GM12878 (cell line): ENCODE data around the gene HCRTR2. TPM values are rescaled to one million over a fixed set of nuclear protein-coding genes. Genes with fewer than 3 reads are reported as not detected.

Experiments used
- ATAC-seq: fragments of 200-7000 bp; cut with Tn5 transposase; 3 replicates; pipeline ENCODE4 v1.9.1; 2020; ENCODE audit warnings: mild to moderate bottlenecking, moderate library complexity
- BruUV-seq: library from RNA; stranded (reverse); fragments of 400-500 nt; replicated peaks from 2 replicates; lab custom pipeline; 2021; lab: Mats Ljungman, UMichigan
- CTCF ChIA-PET: fragments of 300-600 bp; sonication (Branson Sonifier 250); formaldehyde crosslinking; extraction: SDS; loops from one replicate; lab custom pipeline; 2021; ENCODE audit warnings: inconsistent platforms; lab: Yijun Ruan, JAX
- POLR2A ChIA-PET: fragments of 350-600 bp; formaldehyde crosslinking; extraction: SDS; loops from one replicate; lab custom pipeline; 2021; ENCODE audit warnings: inconsistent platforms; lab: Charles Lee
- RAD21 ChIA-PET: fragments of 300-600 bp; sonication (Branson Sonifier 250); formaldehyde crosslinking; loops from one replicate; lab custom pipeline; 2023; ENCODE audit warnings: antibody characterized with exemption; ENCODE audit not compliant: unreplicated experiment; lab: Charles Lee
- SMC1A ChIA-PET: fragments of 300-600 bp; sonication (Branson Sonifier 250); formaldehyde crosslinking; loops from one replicate; lab custom pipeline; 2023; ENCODE audit not compliant: unreplicated experiment, uncharacterized antibody; lab: Charles Lee
- DNase-seq: peaks from one replicate; pipeline ENCODE4 v3.0.0-alpha.2; 2011; ENCODE audit warnings: low read depth, low spot score
- FAIRE-seq: peaks from 3 replicates; lab custom pipeline; 2011; peaks lifted over from hg19 to GRCh38; lab: Jason Lieb, UNC
- H2AFZ ChIP-seq: 2 replicates; pipeline ENCODE4 v1.6.0; 2011; ENCODE audit warnings: low read depth, low read length, control low read depth; ENCODE audit not compliant: control insufficient read depth
- H3K27ac ChIP-seq: 2 replicates; pipeline ENCODE4 v1.5.1; 2011; ENCODE audit warnings: control low read depth; ENCODE audit not compliant: control insufficient read depth, insufficient read depth
- H3K27me3 ChIP-seq, 2 experiments: replicated peaks in 1 of 2; 2 replicates each; pipeline versions ENCODE4 v1.6.0 to v1.6.1; 2011; ENCODE audit warnings: low read length in 1 of 2; ENCODE audit not compliant: control insufficient read depth in 2 of 2, insufficient read depth in 2 of 2
- H3K36me3 ChIP-seq, 2 experiments: 2 replicates each; pipeline ENCODE4 v1.5.1; 2011; ENCODE audit warnings: low read length in 1 of 2; ENCODE audit not compliant: control insufficient read depth in 2 of 2, insufficient read depth in 2 of 2
- H3K4me1 ChIP-seq: 2 replicates; pipeline ENCODE4 v1.6.1; 2011; ENCODE audit warnings: mild to moderate bottlenecking, low read length, moderate library complexity, mixed read lengths; ENCODE audit not compliant: control insufficient read depth, insufficient read depth
- H3K4me2 ChIP-seq: 2 replicates; pipeline ENCODE4 v1.6.0; 2011; ENCODE audit warnings: control low read depth; ENCODE audit not compliant: control insufficient read depth, insufficient read depth
- H3K4me3 ChIP-seq: fragments of 200-600 bp; sonication (generic); 2 replicates; pipeline ENCODE4 v1.5.1; 2016
- H3K79me2 ChIP-seq: 2 replicates; pipeline ENCODE4 v1.6.0; 2011; ENCODE audit warnings: low read length; ENCODE audit not compliant: control insufficient read depth, insufficient read depth
- H3K9ac ChIP-seq: 2 replicates; pipeline ENCODE4 v1.8.0; 2011; ENCODE audit warnings: low read length, control low read depth, mixed read lengths; ENCODE audit not compliant: control insufficient read depth, insufficient read depth
- H3K9me3 ChIP-seq: replicated peaks from 3 replicates; pipeline ENCODE4 v1.5.1; 2011; ENCODE audit warnings: mild to moderate bottlenecking, low read length; ENCODE audit not compliant: control insufficient read depth, insufficient read depth
- H4K20me1 ChIP-seq: 2 replicates; pipeline ENCODE4 v1.6.0; 2011; ENCODE audit not compliant: control insufficient read depth, insufficient read depth
- BCL11A ChIP-seq: IDR thresholded peaks from 2 replicates; pipeline ENCODE4 v1.6.1; 2011; ENCODE audit warnings: low read depth, low read length
- EP300 ChIP-seq, 2 experiments: fragments of 150-350 bp in 1 of 2; IDR thresholded peaks; 2 replicates each; pipeline ENCODE4 v1.6.1; 2011 to 2012; ENCODE audit warnings: low read depth in 2 of 2, low read length in 2 of 2, borderline replicate concordance in 1 of 2, improper control_type of control experiment in 1 of 2, inconsistent platforms in 1 of 2; ENCODE audit not compliant: control insufficient read depth in 1 of 2
- FOXM1 ChIP-seq: IDR thresholded peaks from 2 replicates; pipeline ENCODE4 v1.6.1; 2012; ENCODE audit warnings: low read depth, mild to moderate bottlenecking, inconsistent platforms, low read length, moderate library complexity
- GATAD2B ChIP-seq: fragments of 450-650 bp; conservative IDR thresholded peaks from 2 replicates; pipeline ENCODE4 v1.6.1; 2017; ENCODE audit warnings: low read depth, mild to moderate bottlenecking, moderate library complexity
- MTA2 ChIP-seq: fragments of 450-650 bp; IDR thresholded peaks from 2 replicates; pipeline ENCODE4 v1.6.1; 2016; ENCODE audit warnings: low read depth, mild to moderate bottlenecking, moderate library complexity
- NR2C1 ChIP-seq: fragments of 450-650 bp; IDR thresholded peaks from 2 replicates; pipeline ENCODE4 v1.6.1; 2017; ENCODE audit warnings: antibody characterized with exemption, mild to moderate bottlenecking, moderate library complexity
- POLR2A ChIP-seq: IDR thresholded peaks from 2 replicates; pipeline ENCODE4 v1.6.1; 2011; ENCODE audit warnings: low read depth, mild to moderate bottlenecking, low read length
- POLR2AphosphoS5 ChIP-seq: IDR thresholded peaks from 2 replicates; pipeline ENCODE4 v1.6.1; 2011; ENCODE audit warnings: mild to moderate bottlenecking, low read length, inconsistent platforms
- RUNX3 ChIP-seq: IDR thresholded peaks from 2 replicates; pipeline ENCODE4 v1.6.1; 2012; ENCODE audit warnings: low read length, inconsistent platforms
- WGBS: methylation state at CpG from one replicate; pipeline ENCODE4 v1.1.6; 2016; ENCODE audit warnings: low lambda C conversion rate; ENCODE audit not compliant: insufficient replicate concordance, insufficient coverage; ENCODE audit errors: missing lambda C conversion rate; 5-methylcytosine and 5-hydroxymethylcytosine counted together
- in situ Hi-C: fragments of 300-500 bp; cut with MboI; formaldehyde crosslinking; loops from 9 replicates; pipeline ENCODE4 v1.14.3; 2018; ENCODE audit warnings: mixed read lengths
- intact Hi-C: fragments of 100-400 bp; cut with micrococcal nuclease; formaldehyde crosslinking; loops from one replicate; pipeline ENCODE4 v1.14.2; 2022; ENCODE audit not compliant: unreplicated experiment
- polyA plus RNA-seq, 11 experiments: library from polyadenylated mRNA; depleted of rRNA in 4 of 11; unstranded in 6 of 11; stranded (reverse) in 5 of 11; fragments of >200 nt; fragmentation: Nextera tagmentation in 4 of 11; fragmentation: Illumina TruSeq in 1 of 11; extraction: Ambion mirVana in 4 of 11; extraction: Trizol in 1 of 11; gene quantifications; 1 replicate in 1 of 11; 2 replicates in 10 of 11; pipeline versions ENCODE4 v1.2.1 to v1.2.3, GENCODE V29; 2011 to 2016; ENCODE audit warnings: inconsistent platforms in 2 of 11, missing spikeins in 2 of 11, low read depth in 1 of 11
- total RNA-seq, 4 experiments: library from RNA; depleted of rRNA in 3 of 4; stranded (reverse); fragments of >200 nt in 3 of 4; fragmentation: Illumina TruSeq in 1 of 4; extraction: Trizol in 1 of 4; gene quantifications; 2 replicates each; pipeline versions ENCODE4 v1.2.1 to v1.2.3, GENCODE V29; 2013 to 2021
- TF ChIP-seq, protein P1 (sequence below): fragments of 450-650 bp; IDR thresholded peaks from 2 replicates; pipeline ENCODE4 v1.6.1; 2017; ENCODE audit warnings: antibody characterized with exemption, mild to moderate bottlenecking, moderate library complexity
- TF ChIP-seq, protein P2 (sequence below): fragments of 450-650 bp; IDR thresholded peaks from 2 replicates; pipeline ENCODE4 v1.6.1; 2016; ENCODE audit warnings: mild to moderate bottlenecking
- TF ChIP-seq, protein P3 (sequence below): fragments of 150-350 bp; IDR thresholded peaks from 2 replicates; pipeline ENCODE4 v1.6.1; 2014; ENCODE audit warnings: mild to moderate bottlenecking, low read depth, low read length
- TF ChIP-seq, protein P4 (sequence below): fragments of 150-350 bp; IDR thresholded peaks from 2 replicates; pipeline ENCODE4 v1.6.1; 2016; ENCODE audit warnings: low read depth, low read length
- TF ChIP-seq, protein P5 (sequence below): IDR thresholded peaks from 2 replicates; pipeline ENCODE4 v1.6.1; 2011; ENCODE audit warnings: borderline replicate concordance, low read depth, mild to moderate bottlenecking, moderate library complexity, low read length; ENCODE audit not compliant: insufficient read depth, poor library complexity, severe bottlenecking

The HCRTR2 gene
- total and polyA plus RNA-seq, 10 of the 15 experiments (the other 5 are each of a cell fraction or from before 2014, with no cell fraction given) = not detected

DNA sequence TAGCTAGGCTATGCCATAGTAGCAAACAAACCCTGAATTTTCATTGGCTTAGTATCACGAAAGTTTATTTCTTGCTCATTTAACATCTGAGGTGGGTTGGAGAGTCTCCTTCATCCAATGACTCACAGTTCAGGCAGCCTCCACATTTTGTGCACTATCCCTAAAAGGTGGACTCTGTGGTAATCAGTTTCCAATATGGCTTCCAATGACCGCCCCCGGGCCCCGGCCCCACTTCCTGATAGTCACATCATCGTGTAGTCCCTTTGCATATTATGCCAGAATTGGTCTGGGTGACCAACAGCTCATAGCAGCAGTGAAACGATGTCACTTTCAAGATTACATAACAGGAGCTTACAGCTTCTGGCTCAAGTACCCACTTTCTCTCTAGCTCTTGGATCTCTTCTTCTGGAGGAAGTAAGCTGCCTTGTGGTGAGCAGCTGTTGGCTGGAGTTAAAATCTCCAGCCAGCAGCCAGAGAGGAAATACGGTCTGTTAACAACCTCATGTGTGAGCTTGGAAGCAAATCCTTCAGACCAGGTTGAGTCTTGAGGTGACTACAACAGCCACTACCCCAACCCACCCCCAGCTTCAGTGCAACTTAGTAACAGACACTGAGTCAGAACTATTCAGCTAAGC lies 7.8 kb downstream of the HCRTR2 start:
- ATAC-seq (no peak), FAIRE-seq (no peak), DNase-seq (no peak)
- 0% methylated on average over 7 of the region's 7 CpGs for WGBS
- Histone ChIP-seq H3K27me3 (no peaks in the 10 kb centered on the region), H3K9me3 (no peaks in the 10 kb centered on the region), H3K79me2 (no peaks in the 10 kb centered on the region), H3K4me1 (no peaks in the 10 kb centered on the region), H3K27ac (no peak overlapping the region), H2AFZ (no peak overlapping the region), H3K9ac (no peak overlapping the region), H4K20me1 (no peaks in the 10 kb centered on the region), H3K4me3 (no peak overlapping the region), H3K36me3 (no peaks in the 10 kb centered on the region), H3K4me2 (no peak overlapping the region)
- RAD21 ChIA-PET = no interaction called here
- SMC1A ChIA-PET = interaction anchor here (0.7 kb wide), 1 partner anchor 20 kb away, joined by 3 read pairs; no protein-coding TSS in a partner anchor
- CTCF ChIA-PET = no interaction called here
- POLR2A ChIA-PET = no interaction called here
- in situ Hi-C loops (no loop called here), intact Hi-C loops (no loop called here)
- no TSS peak for BruUV-seq
- TF ChIP-seq POLR2A = no peak
- TF ChIP-seq MTA2 = no peak
- TF ChIP-seq NR2C1 = no peak
- TF ChIP-seq, protein P1, sequence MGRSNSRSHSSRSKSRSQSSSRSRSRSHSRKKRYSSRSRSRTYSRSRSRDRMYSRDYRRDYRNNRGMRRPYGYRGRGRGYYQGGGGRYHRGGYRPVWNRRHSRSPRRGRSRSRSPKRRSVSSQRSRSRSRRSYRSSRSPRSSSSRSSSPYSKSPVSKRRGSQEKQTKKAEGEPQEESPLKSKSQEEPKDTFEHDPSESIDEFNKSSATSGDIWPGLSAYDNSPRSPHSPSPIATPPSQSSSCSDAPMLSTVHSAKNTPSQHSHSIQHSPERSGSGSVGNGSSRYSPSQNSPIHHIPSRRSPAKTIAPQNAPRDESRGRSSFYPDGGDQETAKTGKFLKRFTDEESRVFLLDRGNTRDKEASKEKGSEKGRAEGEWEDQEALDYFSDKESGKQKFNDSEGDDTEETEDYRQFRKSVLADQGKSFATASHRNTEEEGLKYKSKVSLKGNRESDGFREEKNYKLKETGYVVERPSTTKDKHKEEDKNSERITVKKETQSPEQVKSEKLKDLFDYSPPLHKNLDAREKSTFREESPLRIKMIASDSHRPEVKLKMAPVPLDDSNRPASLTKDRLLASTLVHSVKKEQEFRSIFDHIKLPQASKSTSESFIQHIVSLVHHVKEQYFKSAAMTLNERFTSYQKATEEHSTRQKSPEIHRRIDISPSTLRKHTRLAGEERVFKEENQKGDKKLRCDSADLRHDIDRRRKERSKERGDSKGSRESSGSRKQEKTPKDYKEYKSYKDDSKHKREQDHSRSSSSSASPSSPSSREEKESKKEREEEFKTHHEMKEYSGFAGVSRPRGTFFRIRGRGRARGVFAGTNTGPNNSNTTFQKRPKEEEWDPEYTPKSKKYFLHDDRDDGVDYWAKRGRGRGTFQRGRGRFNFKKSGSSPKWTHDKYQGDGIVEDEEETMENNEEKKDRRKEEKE = no peak
- TF ChIP-seq POLR2AphosphoS5 = no peak
- TF ChIP-seq BCL11A = no peak
- no peak for TF ChIP-seq RUNX3
- no peak for TF ChIP-seq GATAD2B
- TF ChIP-seq, protein P2, sequence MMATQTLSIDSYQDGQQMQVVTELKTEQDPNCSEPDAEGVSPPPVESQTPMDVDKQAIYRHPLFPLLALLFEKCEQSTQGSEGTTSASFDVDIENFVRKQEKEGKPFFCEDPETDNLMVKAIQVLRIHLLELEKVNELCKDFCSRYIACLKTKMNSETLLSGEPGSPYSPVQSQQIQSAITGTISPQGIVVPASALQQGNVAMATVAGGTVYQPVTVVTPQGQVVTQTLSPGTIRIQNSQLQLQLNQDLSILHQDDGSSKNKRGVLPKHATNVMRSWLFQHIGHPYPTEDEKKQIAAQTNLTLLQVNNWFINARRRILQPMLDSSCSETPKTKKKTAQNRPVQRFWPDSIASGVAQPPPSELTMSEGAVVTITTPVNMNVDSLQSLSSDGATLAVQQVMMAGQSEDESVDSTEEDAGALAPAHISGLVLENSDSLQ = no peak
- no peak for TF ChIP-seq EP300 (IDR thresholded peaks at IDR 0.05; ENCODE audit: borderline replicate concordance in 1 of 2, control insufficient read depth in 1 of 2, low read depth in 2 of 2, low read length in 2 of 2)
- TF ChIP-seq, protein P3, sequence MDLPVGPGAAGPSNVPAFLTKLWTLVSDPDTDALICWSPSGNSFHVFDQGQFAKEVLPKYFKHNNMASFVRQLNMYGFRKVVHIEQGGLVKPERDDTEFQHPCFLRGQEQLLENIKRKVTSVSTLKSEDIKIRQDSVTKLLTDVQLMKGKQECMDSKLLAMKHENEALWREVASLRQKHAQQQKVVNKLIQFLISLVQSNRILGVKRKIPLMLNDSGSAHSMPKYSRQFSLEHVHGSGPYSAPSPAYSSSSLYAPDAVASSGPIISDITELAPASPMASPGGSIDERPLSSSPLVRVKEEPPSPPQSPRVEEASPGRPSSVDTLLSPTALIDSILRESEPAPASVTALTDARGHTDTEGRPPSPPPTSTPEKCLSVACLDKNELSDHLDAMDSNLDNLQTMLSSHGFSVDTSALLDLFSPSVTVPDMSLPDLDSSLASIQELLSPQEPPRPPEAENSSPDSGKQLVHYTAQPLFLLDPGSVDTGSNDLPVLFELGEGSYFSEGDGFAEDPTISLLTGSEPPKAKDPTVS = no peak
- no peak for TF ChIP-seq FOXM1
- TF ChIP-seq, protein P4, sequence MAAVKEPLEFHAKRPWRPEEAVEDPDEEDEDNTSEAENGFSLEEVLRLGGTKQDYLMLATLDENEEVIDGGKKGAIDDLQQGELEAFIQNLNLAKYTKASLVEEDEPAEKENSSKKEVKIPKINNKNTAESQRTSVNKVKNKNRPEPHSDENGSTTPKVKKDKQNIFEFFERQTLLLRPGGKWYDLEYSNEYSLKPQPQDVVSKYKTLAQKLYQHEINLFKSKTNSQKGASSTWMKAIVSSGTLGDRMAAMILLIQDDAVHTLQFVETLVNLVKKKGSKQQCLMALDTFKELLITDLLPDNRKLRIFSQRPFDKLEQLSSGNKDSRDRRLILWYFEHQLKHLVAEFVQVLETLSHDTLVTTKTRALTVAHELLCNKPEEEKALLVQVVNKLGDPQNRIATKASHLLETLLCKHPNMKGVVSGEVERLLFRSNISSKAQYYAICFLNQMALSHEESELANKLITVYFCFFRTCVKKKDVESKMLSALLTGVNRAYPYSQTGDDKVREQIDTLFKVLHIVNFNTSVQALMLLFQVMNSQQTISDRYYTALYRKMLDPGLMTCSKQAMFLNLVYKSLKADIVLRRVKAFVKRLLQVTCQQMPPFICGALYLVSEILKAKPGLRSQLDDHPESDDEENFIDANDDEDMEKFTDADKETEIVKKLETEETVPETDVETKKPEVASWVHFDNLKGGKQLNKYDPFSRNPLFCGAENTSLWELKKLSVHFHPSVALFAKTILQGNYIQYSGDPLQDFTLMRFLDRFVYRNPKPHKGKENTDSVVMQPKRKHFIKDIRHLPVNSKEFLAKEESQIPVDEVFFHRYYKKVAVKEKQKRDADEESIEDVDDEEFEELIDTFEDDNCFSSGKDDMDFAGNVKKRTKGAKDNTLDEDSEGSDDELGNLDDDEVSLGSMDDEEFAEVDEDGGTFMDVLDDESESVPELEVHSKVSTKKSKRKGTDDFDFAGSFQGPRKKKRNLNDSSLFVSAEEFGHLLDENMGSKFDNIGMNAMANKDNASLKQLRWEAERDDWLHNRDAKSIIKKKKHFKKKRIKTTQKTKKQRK = no peak
- TF ChIP-seq, protein P5, sequence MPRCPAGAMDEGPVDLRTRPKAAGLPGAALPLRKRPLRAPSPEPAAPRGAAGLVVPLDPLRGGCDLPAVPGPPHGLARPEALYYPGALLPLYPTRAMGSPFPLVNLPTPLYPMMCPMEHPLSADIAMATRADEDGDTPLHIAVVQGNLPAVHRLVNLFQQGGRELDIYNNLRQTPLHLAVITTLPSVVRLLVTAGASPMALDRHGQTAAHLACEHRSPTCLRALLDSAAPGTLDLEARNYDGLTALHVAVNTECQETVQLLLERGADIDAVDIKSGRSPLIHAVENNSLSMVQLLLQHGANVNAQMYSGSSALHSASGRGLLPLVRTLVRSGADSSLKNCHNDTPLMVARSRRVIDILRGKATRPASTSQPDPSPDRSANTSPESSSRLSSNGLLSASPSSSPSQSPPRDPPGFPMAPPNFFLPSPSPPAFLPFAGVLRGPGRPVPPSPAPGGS = no peak
